Upper lobe of right lung (tissue), 1 donor: Measurements from ENCODE around the gene MGAT3. TPM values are rescaled to one million over a fixed set of nuclear protein-coding genes. Genes with fewer than 3 reads are reported as not detected.

ENCODE experiments used
- ATAC-seq: fragments of 200-7000 bp; cut with Tn5 transposase; one replicate; pipeline ENCODE4 v1.9.1; 2020; ENCODE audit warnings: mild to moderate bottlenecking, moderate library complexity
- DNase-seq: peaks from one replicate; pipeline ENCODE4 v3.0.0-alpha.2; 2020
- H3K27ac ChIP-seq: fragments of 200-600 bp; one replicate; pipeline ENCODE4 v1.8.0; 2022
- H3K27me3 ChIP-seq: fragments of 200-600 bp; one replicate; pipeline ENCODE4 v1.8.0; 2022; ENCODE audit warnings: mild to moderate bottlenecking
- H3K36me3 ChIP-seq: fragments of 200-600 bp; one replicate; pipeline ENCODE4 v1.8.0; 2022
- H3K4me1 ChIP-seq: fragments of 200-600 bp; one replicate; pipeline ENCODE4 v1.8.0; 2022
- H3K4me3 ChIP-seq: fragments of 200-600 bp; one replicate; pipeline ENCODE4 v1.8.0; 2022; ENCODE audit warnings: mild to moderate bottlenecking
- H3K9me3 ChIP-seq: fragments of 200-600 bp; one replicate; pipeline ENCODE4 v1.8.0; 2022
- intact Hi-C: fragments of 100-400 bp; cut with DNase I; formaldehyde crosslinking; loops from one replicate; pipeline ENCODE4 v1.11.0; 2022
- total RNA-seq: library from RNA; stranded (reverse); fragmentation: NEBNext Ultra II Directional; extraction: Animal tissue kit (Norgen Biotek cat#: 25700); gene quantifications from one replicate; pipeline ENCODE4 v1.2.1, GENCODE V29; 2021
- TF ChIP-seq, protein P1 (sequence below): fragments of 200-600 bp; IDR thresholded peaks from one replicate; pipeline ENCODE4 v1.8.0; 2022; ENCODE audit warnings: antibody characterized with exemption
- donor health status: DM: no; HTN: yes; CAD: no; lungs with severe emphysema.

The MGAT3 gene
- total RNA-seq, 1 donor from 2014 or later, result 34.8 TPM

DNA sequence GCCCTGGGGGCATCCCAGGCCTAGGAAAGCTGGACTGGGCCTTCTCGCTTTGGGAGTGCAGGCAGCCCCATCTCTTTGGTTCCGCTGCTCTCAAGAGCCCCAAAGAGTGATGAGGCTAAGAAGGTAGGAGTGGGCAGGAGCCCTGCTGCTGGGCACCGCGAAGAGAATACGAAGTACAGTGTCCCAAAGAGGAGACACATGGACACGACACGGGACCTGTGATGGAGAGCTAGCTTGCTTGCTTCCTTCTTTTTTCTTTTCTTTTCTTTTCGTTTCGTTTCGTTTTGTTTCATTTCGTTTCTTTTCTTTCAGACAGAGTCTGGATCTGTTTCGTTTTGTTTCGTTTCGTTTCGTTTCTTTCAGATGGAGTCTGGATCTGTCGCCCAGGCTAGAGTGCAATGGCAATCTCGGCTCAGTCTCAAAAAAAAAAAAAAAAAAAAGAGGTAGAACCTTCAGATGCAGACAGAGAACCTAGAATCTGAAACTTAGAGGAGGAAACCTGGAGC, 10.6 kb downstream of the MGAT3 start:
- ATAC-seq, result no peak
- H3K4me1 ChIP-seq, result peaks cover 37% of the 10 kb centered on the region

DNA sequence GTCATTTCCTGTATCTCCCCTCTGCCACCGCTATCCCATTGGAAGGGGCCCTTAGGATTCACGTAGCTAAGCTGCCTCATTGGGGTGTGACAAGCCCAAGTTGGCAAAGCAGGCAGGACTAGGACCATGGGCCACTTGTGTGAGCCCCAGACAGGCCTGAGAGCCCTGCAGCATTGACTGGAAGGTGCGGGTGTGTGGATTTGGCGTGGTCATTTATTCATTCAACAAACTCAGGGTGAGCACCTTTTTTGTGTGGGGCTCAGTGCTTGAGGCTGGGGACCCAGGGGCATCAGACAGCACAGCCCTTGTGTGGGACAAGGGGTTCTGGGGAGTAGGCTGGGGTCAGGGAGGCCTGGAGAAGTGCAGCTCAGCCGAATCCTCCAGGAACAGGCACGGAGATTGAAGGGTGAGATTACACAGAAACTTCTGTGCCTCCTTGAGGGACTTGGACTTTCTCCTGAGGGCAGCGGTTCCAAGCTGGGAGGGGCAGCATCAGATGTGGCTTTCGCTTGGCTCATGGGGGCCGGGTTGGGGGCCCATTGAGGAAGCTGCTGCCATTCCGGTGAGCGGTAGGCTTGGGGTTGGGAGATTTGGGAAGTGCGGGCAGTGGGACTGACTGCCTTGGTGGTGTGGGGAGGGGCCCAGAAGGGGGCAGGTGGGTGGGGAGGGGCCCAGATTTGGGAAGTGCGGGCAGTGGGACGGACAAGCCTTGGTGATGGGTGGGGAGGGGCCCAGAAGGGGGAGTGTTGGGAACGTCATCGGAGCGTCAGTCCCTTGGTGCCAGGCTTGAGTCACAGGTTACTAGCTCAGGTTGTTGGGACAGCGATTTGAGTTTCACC, 11.9 kb downstream of the MGAT3 start:
- peak; percentile 1 for ATAC-seq
- Histone ChIP-seq H3K4me1 (peaks cover 34% of the 10 kb centered on the region), H3K27ac (peak overlapping the region; percentile 77)

More for the DNA sequence above, 10.6 kb downstream of the MGAT3 start:
- no peaks in the 10 kb centered on the region for H3K36me3 ChIP-seq
- H3K27me3 ChIP-seq, result no peaks in the 10 kb centered on the region
- no peak overlapping the region for H3K4me3 ChIP-seq
- DNase-seq, result no peak
- H3K9me3 ChIP-seq, result no peaks in the 10 kb centered on the region
- TF ChIP-seq, protein P1, sequence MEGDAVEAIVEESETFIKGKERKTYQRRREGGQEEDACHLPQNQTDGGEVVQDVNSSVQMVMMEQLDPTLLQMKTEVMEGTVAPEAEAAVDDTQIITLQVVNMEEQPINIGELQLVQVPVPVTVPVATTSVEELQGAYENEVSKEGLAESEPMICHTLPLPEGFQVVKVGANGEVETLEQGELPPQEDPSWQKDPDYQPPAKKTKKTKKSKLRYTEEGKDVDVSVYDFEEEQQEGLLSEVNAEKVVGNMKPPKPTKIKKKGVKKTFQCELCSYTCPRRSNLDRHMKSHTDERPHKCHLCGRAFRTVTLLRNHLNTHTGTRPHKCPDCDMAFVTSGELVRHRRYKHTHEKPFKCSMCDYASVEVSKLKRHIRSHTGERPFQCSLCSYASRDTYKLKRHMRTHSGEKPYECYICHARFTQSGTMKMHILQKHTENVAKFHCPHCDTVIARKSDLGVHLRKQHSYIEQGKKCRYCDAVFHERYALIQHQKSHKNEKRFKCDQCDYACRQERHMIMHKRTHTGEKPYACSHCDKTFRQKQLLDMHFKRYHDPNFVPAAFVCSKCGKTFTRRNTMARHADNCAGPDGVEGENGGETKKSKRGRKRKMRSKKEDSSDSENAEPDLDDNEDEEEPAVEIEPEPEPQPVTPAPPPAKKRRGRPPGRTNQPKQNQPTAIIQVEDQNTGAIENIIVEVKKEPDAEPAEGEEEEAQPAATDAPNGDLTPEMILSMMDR, result no peak
- intact Hi-C loops, result no loop called here
- H3K27ac ChIP-seq, result no peak overlapping the region

DNA sequence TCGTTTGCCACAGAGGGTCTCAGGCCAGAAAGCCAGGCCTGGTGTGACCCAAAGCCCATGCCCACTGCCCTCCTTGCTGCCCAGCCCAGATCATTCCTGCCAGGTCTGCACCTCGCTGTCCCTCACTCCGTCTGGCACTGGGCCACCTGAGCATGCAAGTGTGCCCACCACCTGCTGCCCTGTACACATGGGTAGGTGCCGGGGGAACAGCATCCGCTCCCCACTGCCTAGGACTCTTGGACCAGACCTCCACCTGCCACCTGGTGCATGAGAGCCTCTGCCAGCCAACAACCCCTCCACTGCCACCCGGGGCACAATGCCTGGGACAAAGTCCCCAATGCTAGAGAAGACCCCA, 12.5 kb downstream of the MGAT3 start:
- H3K4me1 ChIP-seq, result peaks cover 28% of the 10 kb centered on the region
- peak overlapping the region; percentile 77 for H3K27ac ChIP-seq

More for the DNA sequence above, 11.9 kb downstream of the MGAT3 start:
- TF ChIP-seq, protein P1, result no peak
- intact Hi-C loops, result no loop called here
- Histone ChIP-seq H3K4me3 (no peak overlapping the region), H3K9me3 (no peaks in the 10 kb centered on the region), H3K27me3 (no peaks in the 10 kb centered on the region), H3K36me3 (no peaks in the 10 kb centered on the region)
- no peak for DNase-seq

DNA sequence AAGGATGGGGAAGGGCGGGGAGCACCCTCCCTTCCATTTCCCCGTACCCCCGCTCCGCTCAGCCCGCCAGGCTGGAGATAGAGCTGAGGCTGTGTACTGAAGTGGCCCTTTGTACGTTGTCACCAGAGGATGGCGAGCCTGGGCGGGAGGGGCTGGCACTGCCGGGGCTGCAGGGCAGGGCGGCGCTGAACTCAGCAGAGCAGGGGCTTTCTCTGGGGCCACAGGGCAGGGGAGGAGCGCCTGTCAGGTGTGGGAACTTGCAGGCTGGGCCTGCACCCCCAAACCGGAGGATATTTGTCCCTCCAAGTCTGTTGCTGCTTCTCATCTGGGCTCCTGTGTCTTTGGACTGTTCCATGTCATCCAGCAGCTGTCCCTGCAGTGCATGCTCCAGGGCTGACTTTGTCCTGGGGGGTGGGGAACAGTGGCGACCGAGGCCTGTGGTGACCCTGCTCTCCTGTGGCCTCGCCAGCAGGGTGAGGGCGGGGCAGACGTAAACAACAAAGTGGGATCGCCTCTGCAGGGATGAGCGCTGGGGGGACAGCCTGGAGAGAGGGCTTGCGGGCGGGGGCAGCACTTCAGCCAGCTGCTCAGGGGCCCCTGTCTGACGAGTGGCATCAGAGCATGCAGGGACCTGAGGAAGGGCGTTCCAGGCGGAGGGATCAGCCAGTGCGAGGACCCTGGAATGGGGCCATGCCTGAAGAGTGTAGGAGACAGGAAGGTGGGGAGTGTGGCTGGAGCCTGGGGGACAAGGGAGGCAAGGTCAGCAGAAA, 13.1 kb downstream of the MGAT3 start:
- intact Hi-C loops, result no loop called here
- Histone ChIP-seq H3K36me3 (no peaks in the 10 kb centered on the region), H3K4me1 (peaks cover 27% of the 10 kb centered on the region), H3K4me3 (no peak overlapping the region), H3K9me3 (no peaks in the 10 kb centered on the region), H3K27ac (peak overlapping the region; percentile 77), H3K27me3 (no peaks in the 10 kb centered on the region)
- ATAC-seq (no peak), DNase-seq (no peak)
- TF ChIP-seq, protein P1, result no peak

More for the DNA sequence above, 12.5 kb downstream of the MGAT3 start:
- DNase-seq (no peak), ATAC-seq (no peak)
- Histone ChIP-seq H3K36me3 (no peaks in the 10 kb centered on the region), H3K4me3 (no peak overlapping the region), H3K9me3 (no peaks in the 10 kb centered on the region), H3K27me3 (no peaks in the 10 kb centered on the region)
- TF ChIP-seq, protein P1, result no peak
- intact Hi-C loops, result no loop called here

DNA sequence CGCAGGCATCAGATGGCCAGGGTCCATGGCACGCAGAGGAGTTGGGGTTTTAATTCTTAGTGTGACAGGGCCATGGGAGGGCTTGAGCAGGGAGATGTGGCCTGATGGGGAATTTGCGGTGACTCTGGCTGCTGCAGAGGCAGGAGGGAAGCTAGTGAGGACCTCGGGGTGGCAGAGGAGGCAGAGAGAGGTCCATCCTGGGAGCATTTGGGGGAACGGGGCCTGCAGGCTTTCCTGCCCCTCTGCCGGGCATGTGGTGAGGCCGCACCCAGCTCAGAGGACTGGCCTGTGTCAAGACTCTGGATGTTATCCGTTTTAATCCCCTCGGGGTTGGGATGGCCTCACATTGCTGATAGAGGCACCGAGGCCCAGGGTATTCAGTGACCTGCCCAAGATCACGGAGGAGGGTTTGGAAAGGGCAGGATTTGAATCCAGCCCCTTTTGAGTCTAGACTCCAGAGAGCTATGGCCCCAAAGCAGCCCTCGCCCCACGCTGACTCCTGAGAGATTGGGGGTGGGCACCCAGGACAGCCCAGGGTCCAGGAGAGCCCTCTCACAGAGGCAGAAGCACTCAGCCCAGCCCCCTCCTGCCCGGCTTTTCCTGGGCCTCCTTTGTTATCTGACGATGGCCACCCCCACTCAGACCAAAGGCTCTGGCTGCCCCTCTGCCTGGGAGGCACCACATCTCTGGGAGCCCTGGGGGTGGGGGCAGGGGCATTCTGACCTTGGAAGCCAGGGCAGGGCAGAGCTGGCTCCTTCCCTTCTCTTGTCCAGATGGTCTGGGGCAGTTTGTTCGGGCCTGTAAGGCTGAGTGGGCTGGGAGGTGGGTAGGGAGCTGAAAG, 13.9 kb downstream of the MGAT3 start:
- DNase-seq (no peak), ATAC-seq (no peak)
- Histone ChIP-seq H3K27me3 (no peaks in the 10 kb centered on the region), H3K4me3 (no peak overlapping the region), H3K4me1 (peaks cover 27% of the 10 kb centered on the region), H3K36me3 (no peaks in the 10 kb centered on the region), H3K27ac (peak overlapping the region; percentile 77), H3K9me3 (no peaks in the 10 kb centered on the region)
- TF ChIP-seq, protein P1, result no peak
- intact Hi-C loops, result no loop called here
